Activated CD8-positive, alpha-beta memory T cell treated with anti-CD3 and anti-CD28 coated beads for 36 hours (primary cell): Measurements from ENCODE around the gene FAM181A. TPM values are rescaled to one million over a fixed set of nuclear protein-coding genes. Genes with fewer than 3 reads are reported as not detected.

Experiments used
- CTCF ChIA-PET: fragments of 350-600 bp; sonication (Branson Sonifier 250); formaldehyde crosslinking; loops from one replicate; lab custom pipeline; 2021; ENCODE audit warnings: antibody characterized with exemption; lab: Charles Lee
- POLR2A ChIA-PET: fragments of 350-600 bp; sonication (Branson Sonifier 250); formaldehyde crosslinking; loops from one replicate; lab custom pipeline; 2021; ENCODE audit warnings: antibody characterized with exemption; lab: Charles Lee
- total RNA-seq, 2 experiments: library from RNA; stranded (reverse); gene quantifications; one replicate each; pipeline ENCODE4 v1.2.3, GENCODE V29; 2021

FAM181A gene
- total RNA-seq, 2 experiments from 2014 or later = not detected

GRCh38 chr14:93977790-93978581 is 50.8 kb downstream of the FAM181A start:
- ChIA-PET CTCF (interaction anchor here (0.9 to 5.0 kb wide), 7 partner anchors 13 to 38 kb away, joined by 3 to 38 read pairs (median 10); no protein-coding TSS in a partner anchor), POLR2A (interaction anchor here (1.2 to 3.2 kb wide), 3 partner anchors 15 to 22 kb away, joined by 5 to 14 read pairs (median 6); no protein-coding TSS in a partner anchor)

- CTCF ChIA-PET = interaction anchor here (1.0 to 5.0 kb wide), 7 partner anchors 8 to 39 kb away, joined by 3 to 38 read pairs (median 10); no protein-coding TSS in a partner anchor
- POLR2A ChIA-PET = interaction anchor here (1.2 to 3.2 kb wide), 3 partner anchors 16 to 23 kb away, joined by 5 to 14 read pairs (median 6); no protein-coding TSS in a partner anchor
Observed at GRCh38 chr14:93978735-93979134, 51.6 kb downstream of the FAM181A start.

Other genes with a start within 250 kb of the FAM181A start
- not detected for gene PRIMA1, start 138.9 kb upstream of the FAM181A start, total RNA-seq
- gene ASB2, start 49.2 kb downstream of the FAM181A start, total RNA-seq = 10 to 100 TPM; 68.2 to 75.9 TPM
- gene CCDC197, start 70.0 kb downstream of the FAM181A start, total RNA-seq = not detected
- 1 to 10 TPM in 1 of 2 experiments, under 1 TPM in 1; 0.86 to 1.4 TPM for gene OTUB2, start 99.0 kb downstream of the FAM181A start, total RNA-seq
- 100 to 1,000 TPM; 273 to 292 TPM for gene DDX24, start 153.9 kb downstream of the FAM181A start, total RNA-seq
- 10 to 100 TPM; 19.3 to 21.9 TPM for gene IFI27L1, start 154.0 kb downstream of the FAM181A start, total RNA-seq
- gene IFI27, start 183.4 kb downstream of the FAM181A start, total RNA-seq = 1 to 10 TPM; 1.1 to 1.3 TPM
- 10 to 100 TPM; 53.1 to 62.2 TPM for gene IFI27L2, start 202.3 kb downstream of the FAM181A start, total RNA-seq
- 1 to 10 TPM; 1.4 to 1.8 TPM for gene PPP4R4, start 247.0 kb downstream of the FAM181A start, total RNA-seq